H1 (cell line): ENCODE results near the gene ADGRV1. TPM values are rescaled to one million over a fixed set of nuclear protein-coding genes. Genes with fewer than 3 reads are reported as not detected.

Experiments used
- CTCF ChIA-PET: fragments of 300-600 bp; sonication (Branson Sonifier 250); formaldehyde crosslinking; loops from one replicate; lab custom pipeline; 2021; ENCODE audit not compliant: partially characterized antibody; lab: Charles Lee
- POLR2A ChIA-PET: fragments of 300-600 bp; sonication (Branson Sonifier 250); formaldehyde crosslinking; loops from one replicate; lab custom pipeline; 2021; ENCODE audit warnings: inconsistent platforms; ENCODE audit not compliant: partially characterized antibody; lab: Charles Lee
- DNase-seq, 2 experiments: peaks; one replicate each; pipeline versions ENCODE4 v3.0.0 to v3.0.0-alpha.2; 2010 to 2022; ENCODE audit warnings: low spot score in 2 of 2, low read depth in 1 of 2, mixed read lengths in 1 of 2
- FAIRE-seq: peaks from 2 replicates; lab custom pipeline; 2011; peaks lifted over from hg19 to GRCh38; lab: Jason Lieb, UNC
- H2AFZ ChIP-seq: 2 replicates; pipeline ENCODE4 v1.8.1; 2012; ENCODE audit warnings: low read length, inconsistent platforms
- H2AK5ac ChIP-seq: 2 replicates; pipeline ENCODE4 v1.6.1; 2013; ENCODE audit warnings: low read depth, low read length
- H2BK120ac ChIP-seq: replicated peaks from 2 replicates; pipeline ENCODE3; 2013; ENCODE audit warnings: low read depth, low read length, inconsistent platforms
- H2BK12ac ChIP-seq: 2 replicates; pipeline ENCODE4 v1.6.1; 2013; ENCODE audit warnings: low read depth, low read length
- H2BK15ac ChIP-seq: 2 replicates; pipeline ENCODE4 v1.6.1; 2013; ENCODE audit warnings: low read length
- H2BK20ac ChIP-seq: 2 replicates; pipeline ENCODE4 v1.6.1; 2013; ENCODE audit warnings: low read length
- H2BK5ac ChIP-seq: 2 replicates; pipeline ENCODE4 v1.6.1; 2013; ENCODE audit warnings: low read depth, low read length
- H3K14ac ChIP-seq: 2 replicates; pipeline ENCODE4 v1.6.1; 2013; ENCODE audit warnings: inconsistent platforms; ENCODE audit not compliant: insufficient read length
- H3K18ac ChIP-seq: 2 replicates; pipeline ENCODE4 v1.6.1; 2013; ENCODE audit warnings: low read length; ENCODE audit errors: extremely low read depth
- H3K23ac ChIP-seq: 2 replicates; pipeline ENCODE4 v1.6.1; 2013; ENCODE audit warnings: inconsistent platforms; ENCODE audit not compliant: insufficient read length
- H3K23me2 ChIP-seq: 2 replicates; pipeline ENCODE4 v1.6.1; 2013; ENCODE audit warnings: low read depth, low read length
- H3K27ac ChIP-seq: 2 replicates; pipeline ENCODE4 v1.6.1; 2011; ENCODE audit warnings: low read depth, low read length, inconsistent platforms
- H3K27me3 ChIP-seq, 4 experiments: replicated peaks in 1 of 4; 1 replicate in 1 of 4; 2 replicates in 3 of 4; pipeline versions ENCODE4 v1.6.1 to v1.8.1; 2011 to 2013; ENCODE audit warnings: low read length in 3 of 4, mild to moderate bottlenecking in 3 of 4, inconsistent platforms in 2 of 4, mixed read lengths in 2 of 4, moderate library complexity in 1 of 4; ENCODE audit not compliant: control insufficient read depth in 3 of 4, insufficient read depth in 3 of 4; ENCODE audit errors: extremely low read depth in 1 of 4
- H3K36me3 ChIP-seq, 4 experiments: 2 replicates each; pipeline versions ENCODE4 v1.6.1 to v1.8.1; 2011 to 2013; ENCODE audit warnings: mild to moderate bottlenecking in 4 of 4, low read length in 3 of 4, moderate library complexity in 2 of 4, control low read depth in 1 of 4, inconsistent platforms in 1 of 4; ENCODE audit not compliant: insufficient read depth in 4 of 4, control insufficient read depth in 2 of 4
- H3K4ac ChIP-seq: replicated peaks from 2 replicates; pipeline ENCODE3; 2013; ENCODE audit warnings: low read length, low read depth, mixed read lengths, inconsistent platforms; ENCODE audit not compliant: insufficient read length
- H3K4me1 ChIP-seq, 4 experiments: replicated peaks in 1 of 4; 1 replicate in 1 of 4; 2 replicates in 3 of 4; pipeline versions ENCODE4 v1.6.1 to v1.8.1; 2011 to 2013; ENCODE audit warnings: low read length in 3 of 4, inconsistent platforms in 2 of 4, mixed read lengths in 1 of 4; ENCODE audit not compliant: insufficient read depth in 4 of 4, control insufficient read depth in 3 of 4
- H3K4me2 ChIP-seq, 2 experiments: 2 replicates each; pipeline versions ENCODE4 v1.6.1 to v1.8.1; 2011 to 2013; ENCODE audit warnings: low read depth in 2 of 2, low read length in 2 of 2, control low read depth in 1 of 2, inconsistent platforms in 1 of 2, mild to moderate bottlenecking in 1 of 2; ENCODE audit not compliant: insufficient read depth in 1 of 2
- H3K4me3 ChIP-seq, 4 experiments: fragments of 200-600, 300-600 bp in 1 of 4; sonication (generic), shearing (Covaris generic), sonication (Bioruptor Twin) in 1 of 4; 2 replicates each; pipeline versions ENCODE4 v1.5.1 to v1.8.1; 2011 to 2016; ENCODE audit warnings: low read length in 4 of 4, low read depth in 3 of 4, control low read depth in 2 of 4, inconsistent platforms in 2 of 4, mild to moderate bottlenecking in 2 of 4, mixed read lengths in 1 of 4, moderate library complexity in 1 of 4; ENCODE audit not compliant: insufficient read depth in 2 of 4; ENCODE audit errors: extremely low read depth in 1 of 4
- H3K56ac ChIP-seq: replicated peaks from 2 replicates; pipeline ENCODE3; 2013; ENCODE audit warnings: low read depth, mild to moderate bottlenecking, mixed read lengths, low read length, inconsistent platforms; ENCODE audit not compliant: insufficient read length
- H3K79me1 ChIP-seq: 2 replicates; pipeline ENCODE4 v1.6.1; 2013; ENCODE audit warnings: low read depth, low read length, control low read depth
- H3K79me2 ChIP-seq, 2 experiments: 2 replicates each; pipeline versions ENCODE4 v1.6.1 to v1.8.1; 2012 to 2013; ENCODE audit warnings: low read length in 2 of 2, mild to moderate bottlenecking in 2 of 2, inconsistent platforms in 1 of 2; ENCODE audit not compliant: insufficient read depth in 2 of 2, control insufficient read depth in 1 of 2
- H3K9ac ChIP-seq, 4 experiments: replicated peaks in 1 of 4; 1 replicate in 1 of 4; 2 replicates in 3 of 4; pipeline versions ENCODE4 v1.6.1 to v1.8.1; 2011 to 2013; ENCODE audit warnings: low read depth in 3 of 4, low read length in 3 of 4, control low read depth in 2 of 4, mild to moderate bottlenecking in 2 of 4, moderate library complexity in 2 of 4, inconsistent platforms in 1 of 4; ENCODE audit errors: extremely low read depth in 1 of 4
- H3K9me3 ChIP-seq, 2 experiments: 2 replicates each; pipeline versions ENCODE4 v1.6.1 to v1.8.1; 2012 to 2013; ENCODE audit warnings: mild to moderate bottlenecking in 2 of 2, moderate library complexity in 2 of 2, control low read depth in 1 of 2, inconsistent platforms in 1 of 2, low read depth in 1 of 2, low read length in 1 of 2, mixed read lengths in 1 of 2; ENCODE audit not compliant: insufficient read depth in 2 of 2
- H4K20me1 ChIP-seq, 2 experiments: replicated peaks in 1 of 2; 2 replicates each; pipeline versions ENCODE3 to v1.8.1; 2011 to 2013; ENCODE audit warnings: inconsistent platforms in 2 of 2, low read length in 2 of 2, mild to moderate bottlenecking in 1 of 2; ENCODE audit not compliant: insufficient read depth in 2 of 2, control insufficient read depth in 1 of 2
- H4K5ac ChIP-seq: 2 replicates; pipeline ENCODE4 v1.6.1; 2013; ENCODE audit warnings: low read length, low read depth, mixed read lengths, inconsistent platforms; ENCODE audit not compliant: insufficient read length
- H4K8ac ChIP-seq: 2 replicates; pipeline ENCODE4 v1.8.0; 2013; ENCODE audit warnings: mild to moderate bottlenecking, moderate library complexity, low read length, inconsistent platforms; ENCODE audit not compliant: insufficient read depth; ENCODE audit errors: extremely low read depth
- H4K91ac ChIP-seq: replicated peaks from 2 replicates; pipeline ENCODE3; 2013; ENCODE audit warnings: low read length, mixed read lengths, inconsistent platforms; ENCODE audit not compliant: insufficient read length
- CBX8 ChIP-seq: fragments of 300-800, 300-1000 bp; sonication (generic); IDR thresholded peaks from 2 replicates; pipeline ENCODE4 v1.7.1; 2016; ENCODE audit warnings: low read depth, low read length, borderline replicate concordance
- CEBPB ChIP-seq: IDR thresholded peaks from 2 replicates; pipeline ENCODE4 v1.6.1; 2012; ENCODE audit warnings: low read depth, low read length
- CHD2 ChIP-seq: IDR thresholded peaks from 2 replicates; pipeline ENCODE4 v1.6.1; 2012; ENCODE audit warnings: low read length, improper control_type of control experiment
- CREB1 ChIP-seq: IDR thresholded peaks from 2 replicates; pipeline ENCODE4 v1.6.1; 2012; ENCODE audit warnings: inconsistent platforms
- EGR1 ChIP-seq: IDR thresholded peaks from 2 replicates; pipeline ENCODE4 v1.6.1; 2011; ENCODE audit warnings: low read depth, low read length, borderline replicate concordance
- EP300 ChIP-seq, 2 experiments: IDR thresholded peaks; 1 replicate in 1 of 2; 2 replicates in 1 of 2; pipeline ENCODE4 v1.6.1; 2011 to 2012; ENCODE audit warnings: low read depth in 2 of 2, low read length in 2 of 2, mild to moderate bottlenecking in 2 of 2, borderline replicate concordance in 1 of 2, inconsistent platforms in 1 of 2, moderate library complexity in 1 of 2
- HDAC2 ChIP-seq, 2 experiments: fragments of 300-600 bp in 1 of 2; sonication (generic) in 1 of 2; IDR thresholded peaks; 2 replicates each; pipeline ENCODE4 v1.6.1; 2011 to 2012; ENCODE audit warnings: low read depth in 2 of 2, low read length in 2 of 2, mild to moderate bottlenecking in 2 of 2, moderate library complexity in 2 of 2, borderline replicate concordance in 1 of 2, inconsistent platforms in 1 of 2
- JUN ChIP-seq: IDR thresholded peaks from 2 replicates; pipeline ENCODE4 v1.6.1; 2011; ENCODE audit warnings: low read depth, mild to moderate bottlenecking, improper control_type of control experiment, low read length
- JUND ChIP-seq: IDR thresholded peaks from 2 replicates; pipeline ENCODE4 v1.6.1; 2011; ENCODE audit warnings: mild to moderate bottlenecking, improper control_type of control experiment, low read length
- PHF8 ChIP-seq: fragments of 200-600 bp; sonication (generic); conservative IDR thresholded peaks from 2 replicates; pipeline ENCODE4 v1.7.1; 2012; ENCODE audit warnings: low read depth, mild to moderate bottlenecking, inconsistent platforms, low read length, moderate library complexity
- RFX5 ChIP-seq: IDR thresholded peaks from 2 replicates; pipeline ENCODE4 v1.6.1; 2011; ENCODE audit warnings: low read depth, low read length, improper control_type of control experiment, borderline replicate concordance
- SUZ12 ChIP-seq: fragments of 200-600 bp; sonication (generic); IDR thresholded peaks from 2 replicates; pipeline ENCODE4 v1.6.1; 2012; ENCODE audit warnings: mild to moderate bottlenecking, inconsistent platforms, low read length, moderate library complexity, mixed read lengths
- TAF1 ChIP-seq: IDR thresholded peaks from 2 replicates; pipeline ENCODE4 v1.6.1; 2011; ENCODE audit warnings: mild to moderate bottlenecking, low read depth, low read length
- WGBS, 2 experiments: shearing (Covaris generic) in 1 of 2; methylation state at CpG; one replicate each; pipeline versions ENCODE4 v1.1.6 to v1.1.7; 2013 to 2015; ENCODE audit warnings: low lambda C conversion rate in 2 of 2, mixed read lengths in 2 of 2, inconsistent platforms in 1 of 2, low coverage in 1 of 2, missing lambda C conversion rate in 1 of 2; ENCODE audit not compliant: insufficient replicate concordance in 2 of 2, insufficient coverage in 1 of 2, insufficient read length in 1 of 2; ENCODE audit errors: extremely low coverage in 1 of 2, missing lambda C conversion rate in 1 of 2; 5-methylcytosine and 5-hydroxymethylcytosine counted together
- polyA plus RNA-seq, 7 experiments: library from polyadenylated mRNA; depleted of rRNA in 3 of 7; stranded (reverse) in 5 of 7; unstranded in 2 of 7; fragments of >200 nt in 5 of 7; fragments of 200-250 nt in 2 of 7; gene quantifications; 1 replicate in 5 of 7; 2 replicates in 1 of 7; 4 replicates in 1 of 7; pipeline versions ENCODE4 v1.2.1 to v1.2.3, GENCODE V29; 2011 to 2013; ENCODE audit warnings: missing spikeins in 2 of 7, mixed read lengths in 2 of 7
- total RNA-seq: library from RNA; stranded (reverse); fragmentation: NEBNext Ultra II Directional; extraction: Animal tissue kit (Norgen Biotek cat#: 25700); gene quantifications from 2 replicates; pipeline ENCODE4 v1.2.1, GENCODE V29; 2021
- TF ChIP-seq, protein P1 (sequence below): IDR thresholded peaks from 2 replicates; pipeline ENCODE4 v1.6.1; 2012; ENCODE audit warnings: inconsistent platforms

ADGRV1 gene
- total and polyA plus RNA-seq, 2 of the 8 experiments (the other 6 are each of a cell fraction or from before 2014, with no cell fraction given), result 53.1 to 62.2 TPM

DNA sequence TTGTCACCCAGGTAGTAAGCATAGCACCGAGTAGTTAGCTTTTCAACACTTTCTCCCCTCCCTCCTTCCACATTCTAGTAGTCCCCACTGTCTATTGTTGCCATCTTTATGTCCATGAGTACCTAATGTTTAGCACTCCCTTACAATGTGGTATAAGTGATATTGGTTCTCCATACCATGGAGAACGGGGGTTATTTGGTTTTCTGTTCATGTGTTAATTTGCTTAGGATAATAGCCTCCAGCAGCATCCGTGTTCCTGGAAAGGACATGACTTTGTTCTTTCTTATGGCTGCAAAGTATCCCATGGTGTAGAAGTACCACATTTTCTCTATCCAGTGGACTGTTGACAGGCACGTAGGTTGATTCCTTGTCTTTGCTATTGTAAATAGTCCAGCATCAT, 353.9 kb downstream of the ADGRV1 start:
- H3K79me1 ChIP-seq, result no peaks in the 10 kb centered on the region
- H2BK15ac ChIP-seq, result no peak overlapping the region
- no peak overlapping the region for H2AK5ac ChIP-seq
- no peak for DNase-seq
- no peak overlapping the region for H2BK120ac ChIP-seq
- no peak for FAIRE-seq
- ChIA-PET CTCF (interaction anchor here (0.8 kb wide), 1 partner anchor 472 kb away, joined by 3 read pairs; no protein-coding TSS in a partner anchor), POLR2A (interaction anchor here (1.0 to 1.4 kb wide), 3 partner anchors 17 to 468 kb away, joined by 3 to 6 read pairs (median 3); no protein-coding TSS in a partner anchor)
- H3K4me2 ChIP-seq, result no peak overlapping the region
- no peaks in the 10 kb centered on the region for H3K9me3 ChIP-seq
- no peak overlapping the region for H3K4ac ChIP-seq
- no peaks in the 10 kb centered on the region for H3K23me2 ChIP-seq
- H3K14ac ChIP-seq, result no peak overlapping the region
- no peak overlapping the region for H2BK5ac ChIP-seq
- no peak overlapping the region for H4K91ac ChIP-seq
- H3K56ac ChIP-seq, result no peak overlapping the region
- H2BK12ac ChIP-seq, result no peak overlapping the region
- no peaks in the 10 kb centered on the region for H3K27me3 ChIP-seq
- no peak overlapping the region for H3K23ac ChIP-seq
- H4K20me1 ChIP-seq, result no peaks in the 10 kb centered on the region
- no peak overlapping the region for H3K18ac ChIP-seq
- peaks cover 0 to 5% (median 1%) of the 10 kb centered on the region in 4 experiments; a peak in 2 of 7 replicates for H3K4me1 ChIP-seq
- H3K27ac ChIP-seq, result no peak overlapping the region
- H3K79me2 ChIP-seq, result no peaks in the 10 kb centered on the region
- H4K5ac ChIP-seq, result no peak overlapping the region
- H3K36me3 ChIP-seq, result no peaks in the 10 kb centered on the region; a peak in 1 of 8 replicates
- no peak overlapping the region for H3K4me3 ChIP-seq
- no peak overlapping the region for H4K8ac ChIP-seq
- no peak overlapping the region for H2AFZ ChIP-seq
- H2BK20ac ChIP-seq, result no peak overlapping the region
- no peak overlapping the region for H3K9ac ChIP-seq
- 85% methylated on average over 4 of the region's 4 CpGs; no CpG with 5 or more reads in 1 of the 2 experiments for WGBS, 2 experiments
- TF ChIP-seq EP300 (IDR thresholded peaks at IDR 0.05; ENCODE audit: borderline replicate concordance in 1 of 2, low read depth in 2 of 2, low read length in 2 of 2), result no peak
- no peak for TF ChIP-seq EGR1
- TF ChIP-seq PHF8, result no peak
- no peak for TF ChIP-seq SUZ12
- no peak for TF ChIP-seq CHD2
- TF ChIP-seq, protein P1, sequence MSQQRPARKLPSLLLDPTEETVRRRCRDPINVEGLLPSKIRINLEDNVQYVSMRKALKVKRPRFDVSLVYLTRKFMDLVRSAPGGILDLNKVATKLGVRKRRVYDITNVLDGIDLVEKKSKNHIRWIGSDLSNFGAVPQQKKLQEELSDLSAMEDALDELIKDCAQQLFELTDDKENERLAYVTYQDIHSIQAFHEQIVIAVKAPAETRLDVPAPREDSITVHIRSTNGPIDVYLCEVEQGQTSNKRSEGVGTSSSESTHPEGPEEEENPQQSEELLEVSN, result no peak
- TF ChIP-seq CBX8, result no peak
- no peak for TF ChIP-seq JUN
- TF ChIP-seq RFX5, result no peak
- TF ChIP-seq CREB1, result no peak
- no peak for TF ChIP-seq TAF1
- TF ChIP-seq HDAC2 (IDR thresholded peaks at IDR 0.05; ENCODE audit: borderline replicate concordance in 1 of 2, low read depth in 2 of 2, low read length in 2 of 2), result no peak
- TF ChIP-seq JUND, result no peak
- no peak for TF ChIP-seq CEBPB
